GM12891 (cell line): Measurements from ENCODE around the gene ATP8A2.

Experiments
- POLR2A ChIP-seq: IDR thresholded peaks from 2 replicates; pipeline ENCODE4 v1.6.1; 2011; ENCODE audit warnings: low read depth, low read length, control low read depth
- POLR2AphosphoS5 ChIP-seq: IDR thresholded peaks from 2 replicates; pipeline ENCODE4 v1.6.1; 2011; ENCODE audit warnings: low read depth, low read length, control low read depth
- SPI1 ChIP-seq: IDR thresholded peaks from 2 replicates; pipeline ENCODE4 v1.6.1; 2011; ENCODE audit warnings: low read depth, low read length, control low read depth
- TAF1 ChIP-seq: IDR thresholded peaks from 2 replicates; pipeline ENCODE4 v1.6.1; 2011; ENCODE audit warnings: low read depth, low read length, control low read depth

- TF ChIP-seq POLR2AphosphoS5 (no peak), POLR2A (no peak), TAF1 (no peak), SPI1 (no peak)
Measured at GRCh38 chr13:25616674-25617073, 244.9 kb downstream of the ATP8A2 start.
